Kidney (tissue), 14 donors: Measurements from ENCODE around the gene GOLIM4. TPM values are rescaled to one million over a fixed set of nuclear protein-coding genes. Genes with fewer than 3 reads are reported as not detected.
A peak's percentile ranks its signal among the peaks of the same experiment; 100 is the strongest.

Source experiments
- DNase-seq, 5 donors: peaks; one replicate each; pipeline ENCODE4 v3.0.0-alpha.2; 2013 to 2020
- FAIRE-seq: peaks from 2 replicates; lab custom pipeline; 2012; peaks lifted over from hg19 to GRCh38; lab: Jason Lieb, UNC
- H3K27ac ChIP-seq, 2 donors: one replicate each; pipeline ENCODE4 v1.7.0; 2013; ENCODE audit warnings: low read depth in 2 of 2, low read length in 2 of 2, inconsistent platforms in 1 of 2
- H3K27me3 ChIP-seq: one replicate; pipeline ENCODE4 v1.7.1; 2013; ENCODE audit warnings: low read length, inconsistent platforms; ENCODE audit not compliant: control insufficient read depth, insufficient read depth
- H3K36me3 ChIP-seq, 3 donors: one replicate each; pipeline versions ENCODE4 v1.7.0 to v1.7.1; 2013; ENCODE audit warnings: low read length in 3 of 3, control low read depth in 1 of 3, inconsistent platforms in 1 of 3; ENCODE audit not compliant: insufficient read depth in 3 of 3, control insufficient read depth in 2 of 3
- H3K4me1 ChIP-seq, 3 donors: one replicate each; pipeline versions ENCODE4 v1.7.0 to v1.7.1; 2013; ENCODE audit warnings: low read length in 3 of 3, inconsistent platforms in 1 of 3, low read depth in 1 of 3; ENCODE audit not compliant: control insufficient read depth in 2 of 3, insufficient read depth in 2 of 3
- H3K4me3 ChIP-seq, 3 donors: one replicate each; pipeline versions ENCODE4 v1.7.0 to v1.8.1; 2013; ENCODE audit warnings: low read length in 3 of 3, control low read depth in 1 of 3, inconsistent platforms in 1 of 3
- H3K9ac ChIP-seq, 3 donors: one replicate each; pipeline versions ENCODE4 v1.7.0 to v1.7.1; 2013; ENCODE audit warnings: low read length in 3 of 3, control low read depth in 1 of 3, inconsistent platforms in 1 of 3
- H3K9me3 ChIP-seq, 3 donors: one replicate each; pipeline versions ENCODE4 v1.7.0 to v1.7.1; 2013; ENCODE audit warnings: low read length in 3 of 3, control low read depth in 1 of 3, inconsistent platforms in 1 of 3; ENCODE audit not compliant: control insufficient read depth in 2 of 3, insufficient read depth in 1 of 3
- intact Hi-C: fragments of 100-400 bp; cut with DNase I; formaldehyde crosslinking; loops from one replicate; pipeline ENCODE4 v1.11.1; 2022
- polyA plus RNA-seq: library from polyadenylated mRNA; stranded (reverse); fragments of 350-450 nt; fragmentation: Illumina TruSeq; extraction: RNeasy Lipid Tissue Mini Kit (QIAGEN cat#74804); gene quantifications from one replicate; pipeline ENCODE4 v1.2.3, GENCODE V29; 2014; ENCODE audit warnings: low read depth, low replicate concordance; ENCODE audit not compliant: insufficient read depth
- total RNA-seq: library from RNA; stranded (reverse); fragmentation: NEBNext Ultra II Directional; extraction: Animal tissue kit (Norgen Biotek cat#: 25700); gene quantifications from one replicate; pipeline ENCODE4 v1.2.1, GENCODE V29; 2021
- TF ChIP-seq, protein P1 (sequence below): IDR thresholded peaks from 3 replicates; pipeline ENCODE4 v1.5.1; 2012; ENCODE audit warnings: mild to moderate bottlenecking, moderate library complexity, borderline replicate concordance; ENCODE audit not compliant: insufficient read depth; ENCODE audit errors: extremely low read depth
- donor health status: control.
- donor health status: control.
- donor health status: control.
- donor health status: control.
- donor health status: control.
- donor health status: DM: yes; HTN: yes; CAD: no.
- donor health status: Normal renal cell carcinoma (clear cell type).

GOLIM4 gene
- total and polyA plus RNA-seq, 2 donors from 2014 or later: 15.5 to 29.9 TPM

DNA sequence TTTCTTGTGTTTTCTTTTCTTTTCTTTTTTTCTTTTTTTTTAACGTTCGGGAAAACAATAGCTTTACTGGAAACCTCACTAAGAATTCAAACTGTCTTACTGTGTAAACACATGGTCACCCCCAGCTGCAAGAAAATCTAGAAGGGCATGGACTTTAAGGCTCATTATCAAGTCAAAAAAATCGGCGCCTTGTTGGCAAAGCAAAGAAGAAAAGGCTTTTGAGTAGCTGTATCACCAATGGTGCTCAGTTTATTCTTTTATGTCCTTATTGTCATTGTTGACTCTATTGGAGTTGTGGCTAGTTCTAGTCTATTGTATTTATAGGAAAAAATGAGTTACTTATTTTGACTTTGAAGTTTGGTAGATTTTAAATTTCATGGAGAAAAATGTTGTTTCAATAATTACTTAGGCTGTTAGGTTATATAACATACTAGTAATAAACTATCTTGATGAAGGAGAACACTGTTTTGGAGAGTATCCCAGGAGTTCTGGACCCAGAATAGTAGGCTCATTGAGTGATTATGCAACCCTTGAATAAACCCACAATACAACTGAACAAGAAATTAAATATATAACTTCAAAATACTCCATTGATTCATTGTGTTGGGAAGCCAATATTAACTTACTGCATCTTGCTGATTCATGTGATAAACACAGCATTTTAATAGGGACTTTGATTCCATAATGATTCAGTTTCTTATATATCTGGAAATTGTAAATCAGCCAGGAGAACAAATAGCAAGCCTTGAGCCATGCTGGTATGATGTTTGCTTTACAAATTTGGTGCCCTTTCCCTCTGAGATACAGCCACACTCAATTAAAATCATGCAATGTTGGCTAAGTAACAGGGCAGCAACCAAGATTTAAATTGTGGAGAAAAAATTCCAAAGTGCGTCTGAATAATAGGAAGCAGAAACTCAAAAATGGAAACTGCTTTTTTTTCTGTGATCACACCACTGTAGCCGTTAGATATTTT lies 27.8 kb upstream of the GOLIM4 start:
- DNase-seq: no peak
- no peak for FAIRE-seq
- Histone ChIP-seq H3K4me1 (no peaks in the 10 kb centered on the region), H3K9ac (no peak overlapping the region), H3K27ac (no peak overlapping the region), H3K27me3 (no peaks in the 10 kb centered on the region), H3K36me3 (no peaks in the 10 kb centered on the region), H3K4me3 (no peak overlapping the region), H3K9me3 (no peaks in the 10 kb centered on the region)
- intact Hi-C loops: no loop called here
- TF ChIP-seq, protein P1, sequence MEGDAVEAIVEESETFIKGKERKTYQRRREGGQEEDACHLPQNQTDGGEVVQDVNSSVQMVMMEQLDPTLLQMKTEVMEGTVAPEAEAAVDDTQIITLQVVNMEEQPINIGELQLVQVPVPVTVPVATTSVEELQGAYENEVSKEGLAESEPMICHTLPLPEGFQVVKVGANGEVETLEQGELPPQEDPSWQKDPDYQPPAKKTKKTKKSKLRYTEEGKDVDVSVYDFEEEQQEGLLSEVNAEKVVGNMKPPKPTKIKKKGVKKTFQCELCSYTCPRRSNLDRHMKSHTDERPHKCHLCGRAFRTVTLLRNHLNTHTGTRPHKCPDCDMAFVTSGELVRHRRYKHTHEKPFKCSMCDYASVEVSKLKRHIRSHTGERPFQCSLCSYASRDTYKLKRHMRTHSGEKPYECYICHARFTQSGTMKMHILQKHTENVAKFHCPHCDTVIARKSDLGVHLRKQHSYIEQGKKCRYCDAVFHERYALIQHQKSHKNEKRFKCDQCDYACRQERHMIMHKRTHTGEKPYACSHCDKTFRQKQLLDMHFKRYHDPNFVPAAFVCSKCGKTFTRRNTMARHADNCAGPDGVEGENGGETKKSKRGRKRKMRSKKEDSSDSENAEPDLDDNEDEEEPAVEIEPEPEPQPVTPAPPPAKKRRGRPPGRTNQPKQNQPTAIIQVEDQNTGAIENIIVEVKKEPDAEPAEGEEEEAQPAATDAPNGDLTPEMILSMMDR: no peak

DNA sequence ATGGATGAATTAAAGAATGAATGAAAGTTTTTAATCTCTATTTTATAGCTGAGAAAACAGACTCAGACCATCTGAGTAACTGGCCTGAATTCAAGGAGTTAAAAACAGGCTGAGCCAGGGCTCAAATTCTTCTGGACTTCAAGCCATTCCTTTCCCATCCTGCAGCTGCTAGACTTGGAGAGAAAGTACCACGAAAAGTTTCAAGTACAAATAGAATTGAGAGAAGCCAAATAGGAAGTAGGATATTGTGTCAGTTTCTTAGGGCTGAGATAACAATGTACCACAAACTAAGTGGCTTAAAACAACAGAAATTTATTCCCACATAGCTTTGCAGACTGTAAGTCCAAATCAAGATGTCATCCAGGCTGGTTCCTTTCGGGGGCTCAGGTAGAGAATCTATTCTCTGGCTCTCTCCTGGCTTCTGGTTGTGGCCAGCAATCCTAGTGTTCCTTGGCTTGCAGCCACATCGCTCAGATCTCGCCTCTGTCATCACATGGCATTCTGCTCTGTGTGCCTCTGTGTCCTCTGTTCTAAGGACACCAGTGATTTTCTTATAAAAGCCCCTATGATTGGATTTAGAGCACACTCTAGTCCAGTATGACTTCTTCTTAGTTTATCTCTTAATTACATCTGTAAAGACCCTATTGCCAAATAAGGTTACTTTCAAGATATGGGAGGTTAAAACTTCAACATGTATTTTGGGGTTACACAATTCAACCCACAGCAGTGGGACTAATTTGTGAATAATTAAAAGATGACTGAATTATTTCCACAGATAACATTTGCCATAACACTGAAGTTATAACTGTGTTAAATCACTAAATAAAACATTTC lies 25.7 kb upstream of the GOLIM4 start:
- FAIRE-seq: no peak
- no peak overlapping the region for H3K9ac ChIP-seq
- H3K27me3 ChIP-seq: no peaks in the 10 kb centered on the region
- no peak overlapping the region for H3K27ac ChIP-seq
- no peaks in the 10 kb centered on the region for H3K4me1 ChIP-seq
- H3K4me3 ChIP-seq: no peak overlapping the region
- TF ChIP-seq, protein P1: no peak
- DNase-seq: peak in 1 of 5 donors; percentile 15
- intact Hi-C loops: no loop called here
- no peaks in the 10 kb centered on the region for H3K9me3 ChIP-seq
- H3K36me3 ChIP-seq: no peaks in the 10 kb centered on the region

DNA sequence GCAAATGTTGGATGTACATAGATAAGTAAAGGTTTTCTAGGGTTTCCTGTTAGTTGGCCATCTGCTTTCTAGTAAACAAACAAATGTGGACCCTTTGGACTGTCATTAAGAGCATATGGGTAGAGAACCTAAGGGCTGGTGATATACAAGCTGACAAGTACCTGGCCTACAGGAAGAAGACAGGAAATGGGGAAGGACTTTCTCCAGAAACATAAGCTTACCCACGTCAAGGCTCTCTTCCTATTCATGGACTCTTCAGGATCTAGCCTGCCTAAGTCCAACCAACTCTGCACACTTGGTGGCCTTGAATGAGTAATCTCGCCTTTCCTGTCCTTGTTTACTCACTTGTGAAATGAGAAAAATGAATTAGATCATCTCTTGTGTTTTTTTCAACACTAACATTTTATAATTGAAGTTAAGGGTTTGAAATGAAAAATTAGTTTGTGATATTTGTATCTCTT lies 22.2 kb upstream of the GOLIM4 start:
- Histone ChIP-seq H3K9me3 (no peaks in the 10 kb centered on the region), H3K4me1 (no peaks in the 10 kb centered on the region), H3K27ac (no peak overlapping the region), H3K9ac (no peak overlapping the region), H3K4me3 (no peak overlapping the region), H3K36me3 (no peaks in the 10 kb centered on the region), H3K27me3 (no peaks in the 10 kb centered on the region)
- no peak for DNase-seq
- FAIRE-seq: no peak
- intact Hi-C loops: no loop called here
- TF ChIP-seq, protein P1: no peak
